ENCODE results near the gene NMNAT3. TPM values are rescaled to one million over a fixed set of nuclear protein-coding genes. Genes with fewer than 3 reads are reported as not detected.

The NMNAT3 gene
- total RNA-seq, 1 donor from 2014 or later = 0.95 TPM

DNA sequence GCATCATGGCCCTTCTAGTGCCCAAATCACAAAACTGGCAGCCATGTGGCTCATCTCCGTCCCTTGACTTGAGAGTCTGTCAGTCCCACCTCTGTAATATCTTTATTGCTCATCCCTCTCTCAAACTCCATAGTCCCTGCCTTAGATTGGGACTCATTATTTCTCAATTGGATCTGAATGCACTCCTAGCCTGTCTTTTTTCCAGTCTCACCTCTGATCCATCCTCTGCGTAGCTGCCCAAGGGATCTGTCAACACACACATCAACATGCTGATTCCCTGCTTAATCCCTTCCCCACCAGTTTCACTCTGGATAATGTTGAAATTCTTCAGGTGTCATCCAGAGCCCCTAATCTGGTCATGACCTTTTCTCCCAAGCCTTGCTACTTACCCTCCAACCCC, 39.3 kb downstream of the NMNAT3 start:
- Histone ChIP-seq H3K36me3 (no peaks in the 10 kb centered on the region), H4K20me1 (ENCODE audit: low read depth) (no peaks in the 10 kb centered on the region), H3K4me2 (no peak overlapping the region), H3K79me2 (ENCODE audit: low read depth) (no peaks in the 10 kb centered on the region), H3F3A (ENCODE audit: low read depth) (no peaks in the 10 kb centered on the region), H3K9me3 (ENCODE audit: low read depth) (no peaks in the 10 kb centered on the region), H2AFZ (replicated peaks) (no peak overlapping the region), H3K4me1 (no peaks in the 10 kb centered on the region), H3K27me3 (no peaks in the 10 kb centered on the region), H3K4me3 (no peak overlapping the region), H3K27ac (no peak overlapping the region), H3K9ac (no peak overlapping the region)
- Mint-ChIP-seq H3K36me3 (no peaks in the 10 kb centered on the region), H3K4me1 (peaks cover 3% of the 10 kb centered on the region), H3K4me3 (no peak overlapping the region), H3K27me3 (ENCODE audit: insufficient read depth, low read depth) (peaks cover 3% of the 10 kb centered on the region), H3K27ac (no peak overlapping the region), H3K9me3 (no peaks in the 10 kb centered on the region)
- TF ChIP-seq EZH2 (IDR thresholded peaks at IDR 0.05) (no peak), EZH2phosphoT487 (IDR thresholded peaks at IDR 0.05) (no peak)
- TF ChIP-seq, protein P1, sequence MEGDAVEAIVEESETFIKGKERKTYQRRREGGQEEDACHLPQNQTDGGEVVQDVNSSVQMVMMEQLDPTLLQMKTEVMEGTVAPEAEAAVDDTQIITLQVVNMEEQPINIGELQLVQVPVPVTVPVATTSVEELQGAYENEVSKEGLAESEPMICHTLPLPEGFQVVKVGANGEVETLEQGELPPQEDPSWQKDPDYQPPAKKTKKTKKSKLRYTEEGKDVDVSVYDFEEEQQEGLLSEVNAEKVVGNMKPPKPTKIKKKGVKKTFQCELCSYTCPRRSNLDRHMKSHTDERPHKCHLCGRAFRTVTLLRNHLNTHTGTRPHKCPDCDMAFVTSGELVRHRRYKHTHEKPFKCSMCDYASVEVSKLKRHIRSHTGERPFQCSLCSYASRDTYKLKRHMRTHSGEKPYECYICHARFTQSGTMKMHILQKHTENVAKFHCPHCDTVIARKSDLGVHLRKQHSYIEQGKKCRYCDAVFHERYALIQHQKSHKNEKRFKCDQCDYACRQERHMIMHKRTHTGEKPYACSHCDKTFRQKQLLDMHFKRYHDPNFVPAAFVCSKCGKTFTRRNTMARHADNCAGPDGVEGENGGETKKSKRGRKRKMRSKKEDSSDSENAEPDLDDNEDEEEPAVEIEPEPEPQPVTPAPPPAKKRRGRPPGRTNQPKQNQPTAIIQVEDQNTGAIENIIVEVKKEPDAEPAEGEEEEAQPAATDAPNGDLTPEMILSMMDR (IDR thresholded peaks at IDR 0.05) = no peak
- DNase-seq (ENCODE audit: low spot score) = no peak

GRCh38 chr3:139636511-139636910, 41.3 kb downstream of the NMNAT3 start:
- H3K27me3 ChIP-seq = no peaks in the 10 kb centered on the region
- no peaks in the 10 kb centered on the region for H3K9me3 Mint-ChIP-seq
- H3K4me3 Mint-ChIP-seq = no peak overlapping the region
- DNase-seq (ENCODE audit: low spot score) = no peak
- TF ChIP-seq, protein P1 (IDR thresholded peaks at IDR 0.05) = no peak
- TF ChIP-seq EZH2phosphoT487 (IDR thresholded peaks at IDR 0.05) = no peak
- no peak for TF ChIP-seq EZH2 (IDR thresholded peaks at IDR 0.05)
- H3K36me3 ChIP-seq = no peaks in the 10 kb centered on the region
- no peak overlapping the region for H2AFZ ChIP-seq (replicated peaks)
- H3K27ac ChIP-seq = no peak overlapping the region
- H3K27me3 Mint-ChIP-seq (ENCODE audit: insufficient read depth, low read depth) = peaks cover 3% of the 10 kb centered on the region
- H3K9ac ChIP-seq = no peak overlapping the region
- no peak overlapping the region for H3K4me2 ChIP-seq
- no peaks in the 10 kb centered on the region for H4K20me1 ChIP-seq (ENCODE audit: low read depth)
- no peaks in the 10 kb centered on the region for H3K9me3 ChIP-seq (ENCODE audit: low read depth)
- no peaks in the 10 kb centered on the region for H3F3A ChIP-seq (ENCODE audit: low read depth)
- no peak overlapping the region for H3K27ac Mint-ChIP-seq
- H3K4me3 ChIP-seq = no peak overlapping the region
- H3K36me3 Mint-ChIP-seq = no peaks in the 10 kb centered on the region
- H3K4me1 ChIP-seq = no peaks in the 10 kb centered on the region
- H3K79me2 ChIP-seq (ENCODE audit: low read depth) = no peaks in the 10 kb centered on the region
- peaks cover 3% of the 10 kb centered on the region for H3K4me1 Mint-ChIP-seq

DNA sequence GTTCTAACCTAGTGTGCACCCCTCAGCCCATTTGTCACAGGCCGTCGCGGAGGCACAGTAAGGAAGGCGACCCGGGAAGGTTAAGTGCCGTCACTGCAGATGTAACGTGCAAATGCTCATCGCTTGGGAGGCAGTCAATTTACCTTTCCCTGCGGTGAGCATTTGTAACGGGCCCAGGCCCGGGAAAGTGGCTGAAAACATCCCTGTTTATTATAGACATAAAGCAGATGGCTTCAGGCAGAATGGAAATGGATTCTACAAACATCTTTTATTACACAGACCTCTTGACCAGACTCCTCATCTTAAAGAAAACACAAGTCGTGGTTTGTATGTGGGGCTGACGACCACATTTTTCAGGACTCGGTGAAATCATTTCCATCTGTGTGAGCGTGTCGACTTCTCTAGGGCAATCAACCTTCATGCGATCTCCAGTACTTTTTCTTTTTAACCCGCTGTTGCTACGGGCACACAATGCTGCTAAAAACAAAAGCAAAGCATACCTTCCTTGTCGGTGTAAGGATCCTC, 43.6 kb downstream of the NMNAT3 start:
- H3K27me3 Mint-ChIP-seq (ENCODE audit: insufficient read depth, low read depth) = peaks cover 5% of the 10 kb centered on the region
- no peak overlapping the region for H2AFZ ChIP-seq (replicated peaks)

More for the DNA sequence above, 43.6 kb downstream of the NMNAT3 start:
- no peaks in the 10 kb centered on the region for H4K20me1 ChIP-seq (ENCODE audit: low read depth)
- H3K9ac ChIP-seq = no peak overlapping the region
- TF ChIP-seq EZH2phosphoT487 (IDR thresholded peaks at IDR 0.05) (no peak), EZH2 (IDR thresholded peaks at IDR 0.05) (no peak)
- TF ChIP-seq, protein P1 (IDR thresholded peaks at IDR 0.05) = no peak
- no peak overlapping the region for H3K4me3 ChIP-seq
- H3K27ac Mint-ChIP-seq = no peak overlapping the region
- H3K4me3 Mint-ChIP-seq = no peak overlapping the region
- no peaks in the 10 kb centered on the region for H3F3A ChIP-seq (ENCODE audit: low read depth)
- DNase-seq (ENCODE audit: low spot score) = no peak
- H3K27ac ChIP-seq = no peak overlapping the region
- no peaks in the 10 kb centered on the region for H3K9me3 ChIP-seq (ENCODE audit: low read depth)
- no peaks in the 10 kb centered on the region for H3K9me3 Mint-ChIP-seq
- peaks cover 9% of the 10 kb centered on the region for H3K4me1 Mint-ChIP-seq
- H3K4me1 ChIP-seq = peaks cover 10% of the 10 kb centered on the region
- no peak overlapping the region for H3K4me2 ChIP-seq
- H3K79me2 ChIP-seq (ENCODE audit: low read depth) = no peaks in the 10 kb centered on the region
- H3K36me3 Mint-ChIP-seq = no peaks in the 10 kb centered on the region
- no peaks in the 10 kb centered on the region for H3K27me3 ChIP-seq
- H3K36me3 ChIP-seq = no peaks in the 10 kb centered on the region

All from neural progenitor cell (in vitro differentiated cells).